Fibroblast of peridontal ligament (primary cell): ENCODE results near the gene NUP133.
"Not testable (repeated sequence)": the region's sequence is repeated elsewhere in the genome, so short reads cannot be mapped to it uniquely, and the experiment has no call there.

Experiments used
- DNase-seq: peaks from one replicate; pipeline ENCODE4 v3.0.0-alpha.2; 2010; ENCODE audit errors: extremely low read depth

The NUP133 gene

DNA sequence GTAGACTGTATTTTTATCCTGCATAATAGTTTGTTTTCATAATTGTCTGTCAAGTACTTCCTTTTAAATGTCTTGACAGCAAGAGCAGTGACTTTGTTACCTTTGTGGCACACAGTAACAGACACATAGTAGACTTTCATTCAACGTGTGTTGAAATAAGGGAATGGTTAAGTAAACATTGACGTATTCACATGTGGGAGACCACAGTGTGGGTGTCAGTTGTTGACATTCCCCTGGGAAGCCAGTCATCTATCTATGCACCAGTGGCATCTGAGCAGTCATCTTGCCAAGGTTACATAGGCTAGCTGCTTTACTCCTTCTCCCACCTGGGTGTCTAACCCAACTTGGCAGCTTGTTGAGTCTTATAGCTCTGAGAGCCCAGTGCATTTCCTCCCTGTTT is 1.4 kb upstream of the NUP133 start:
- DNase-seq: no peak

- DNase-seq: no peak
Observed at GRCh38 chr1:229508823-229509337, 739 bp upstream of the NUP133 start.

GRCh38 chr1:229507502-229507901 is 639 bp downstream of the NUP133 start:
- DNase-seq: peak; percentile 4

GRCh38 chr1:229506633-229507032 is 1.5 kb downstream of the NUP133 start:
- no peak for DNase-seq

DNA sequence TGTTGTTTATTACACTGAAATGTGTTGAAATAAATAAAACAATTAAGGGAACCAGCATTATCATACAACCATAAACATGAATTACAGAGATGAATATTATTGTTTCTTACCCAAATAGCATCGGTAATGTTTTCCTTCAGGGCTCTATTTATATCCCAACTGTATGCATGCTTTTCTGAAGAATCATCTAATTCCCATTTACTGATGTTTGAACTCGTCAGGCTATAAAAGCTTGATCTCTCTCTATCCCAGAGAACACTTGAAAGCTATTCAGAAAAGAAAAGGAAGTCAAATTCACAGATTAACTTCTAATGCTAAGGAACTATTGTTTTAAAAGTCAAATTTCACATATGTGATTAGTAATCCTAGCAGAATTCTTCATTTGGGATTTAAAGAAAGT is 12.4 kb downstream of the NUP133 start:
- DNase-seq: no peak

DNA sequence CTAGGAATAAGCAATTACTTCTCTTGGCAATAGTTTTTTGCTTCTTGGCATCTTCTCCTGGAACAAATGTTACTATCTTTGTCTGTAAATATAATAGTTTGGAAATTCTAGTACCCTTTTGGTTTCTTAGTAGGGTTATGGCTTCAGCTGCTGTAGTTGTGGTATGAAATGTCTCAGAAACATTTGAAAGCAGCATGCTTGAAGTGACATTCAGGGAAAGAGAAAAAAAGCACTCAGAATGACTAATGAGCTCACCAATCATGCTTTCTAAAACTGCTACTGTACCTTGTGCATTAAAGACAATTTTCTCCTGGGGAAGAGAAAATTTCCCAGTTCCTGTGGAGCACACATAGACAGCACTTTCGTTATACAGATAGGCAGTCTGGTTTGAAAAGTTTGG is 21.0 kb downstream of the NUP133 start:
- DNase-seq: no peak

DNA sequence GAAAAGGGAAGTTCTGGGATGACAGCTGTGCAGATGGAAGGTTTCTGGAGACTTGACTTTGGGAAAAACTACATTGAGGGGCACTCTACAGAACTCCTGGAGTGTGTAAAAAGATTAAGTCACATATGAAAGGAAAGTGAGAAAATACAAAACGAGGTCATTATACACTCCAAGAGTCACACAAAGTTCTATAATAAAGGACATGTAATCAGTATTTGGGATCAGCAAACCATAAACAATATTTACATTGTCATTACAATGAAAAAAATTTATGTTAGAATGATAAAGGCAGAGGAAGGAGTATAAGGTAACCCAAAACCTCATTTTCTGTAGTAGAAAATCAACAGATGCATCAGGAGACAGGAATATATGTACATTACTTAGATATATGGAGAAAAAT is 22.8 kb downstream of the NUP133 start:
- DNase-seq: no peak

- DNase-seq: no peak
Observed at GRCh38 chr1:229482511-229482910, 25.6 kb downstream of the NUP133 start.

DNA sequence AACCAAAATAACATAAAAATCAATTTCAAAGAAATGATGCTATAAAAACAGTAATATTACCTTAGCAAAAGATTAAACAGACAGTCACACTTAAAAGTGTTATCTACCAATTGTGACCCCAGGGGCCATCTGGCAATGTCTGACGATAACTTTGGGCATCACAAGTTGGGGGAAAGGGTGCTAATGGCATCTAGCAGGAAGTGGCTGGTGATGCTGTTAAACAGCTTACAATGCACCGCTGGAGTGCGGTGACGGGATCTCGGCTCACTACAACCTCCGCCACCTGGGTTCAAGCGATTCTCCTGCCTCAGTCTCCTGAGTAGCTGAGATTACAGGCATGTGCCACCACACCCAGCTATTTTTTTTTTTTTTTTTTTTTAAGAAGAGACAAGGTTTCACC is 27.6 kb downstream of the NUP133 start:
- DNase-seq: no peak

DNA sequence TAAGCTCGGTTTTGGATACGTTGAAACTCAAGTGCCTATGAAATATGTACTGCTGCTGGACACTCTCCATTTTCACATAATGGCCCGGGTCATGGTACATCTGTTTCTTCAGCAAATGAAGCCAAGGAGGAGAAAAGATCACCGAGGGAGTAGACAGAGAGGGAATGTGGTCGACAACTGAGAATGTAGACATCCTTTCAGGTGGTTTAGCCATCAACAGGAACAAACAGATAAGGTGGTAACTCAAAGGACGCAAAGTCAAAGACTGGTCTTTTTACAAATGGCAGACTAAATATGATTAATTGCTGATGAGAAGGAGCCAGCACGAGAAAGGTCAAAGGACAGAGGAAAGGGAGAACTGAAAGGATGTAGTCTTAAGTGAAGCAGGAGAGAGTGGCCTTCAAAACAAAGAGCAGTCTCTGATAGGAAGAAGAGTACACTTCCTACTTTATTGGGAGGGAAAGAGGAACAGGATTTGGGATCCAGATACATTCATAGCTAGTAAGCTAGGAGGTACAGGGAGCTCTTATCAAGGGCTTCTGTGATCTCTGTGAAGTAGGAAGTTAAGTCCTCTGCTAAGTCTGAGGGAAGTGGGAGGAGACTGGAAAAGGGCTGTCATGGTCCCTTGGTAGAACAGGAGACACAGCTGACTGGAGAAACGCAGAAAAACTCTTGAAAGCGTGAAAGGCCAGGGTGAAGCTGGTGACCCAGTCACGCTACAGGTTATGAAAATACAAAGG is 28.3 kb downstream of the NUP133 start:
- DNase-seq: no peak

GRCh38 chr1:229478852-229479251 is 29.3 kb downstream of the NUP133 start:
- DNase-seq: no peak

GRCh38 chr1:229475859-229476258 is 32.3 kb downstream of the NUP133 start:
- not testable (repeated sequence) for DNase-seq

GRCh38 chr1:229474509-229474908 is 33.6 kb downstream of the NUP133 start:
- DNase-seq: no peak

DNA sequence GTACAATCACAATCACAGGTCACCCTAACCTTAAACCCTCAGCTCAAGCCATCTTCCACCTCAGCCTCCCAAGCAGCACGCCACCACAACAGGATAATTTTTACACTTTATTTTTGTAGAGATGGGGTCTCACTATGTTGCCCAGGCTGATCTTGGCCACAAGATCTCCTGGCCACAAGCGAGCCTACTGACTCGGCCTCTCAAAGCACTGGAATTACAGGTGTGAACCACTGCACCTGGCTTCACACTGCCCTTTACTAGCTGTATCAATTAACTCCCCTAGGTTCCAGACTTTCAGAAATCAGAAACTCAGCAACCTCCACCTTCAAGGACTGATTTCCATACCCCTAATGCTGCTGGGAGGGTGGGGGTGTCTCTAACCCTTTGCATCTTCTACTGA is 37.0 kb downstream of the NUP133 start:
- no peak for DNase-seq

- DNase-seq: no peak
Observed at GRCh38 chr1:229470406-229471043, 37.6 kb downstream of the NUP133 start.

DNA sequence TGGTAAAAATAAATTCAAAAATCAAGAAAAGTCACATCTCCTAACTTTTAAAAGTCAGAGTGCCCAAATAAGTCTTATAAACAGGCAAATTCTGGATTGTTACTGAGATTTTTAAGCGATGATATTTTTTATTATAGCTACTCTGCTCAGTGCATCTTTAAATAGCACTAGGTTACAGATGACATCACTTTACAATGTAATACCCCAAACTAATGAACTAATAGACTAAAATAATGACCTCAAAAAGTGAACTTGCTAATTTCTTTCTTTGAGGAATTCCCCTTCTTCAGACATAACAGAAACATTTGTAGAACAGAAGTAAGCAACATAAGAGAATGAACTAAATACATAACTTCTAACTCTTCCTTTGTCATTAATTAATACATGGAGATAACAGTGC is 41.3 kb downstream of the NUP133 start:
- DNase-seq: no peak

GRCh38 chr1:229464672-229465071 is 43.5 kb downstream of the NUP133 start:
- no peak for DNase-seq

- no peak for DNase-seq
Observed at GRCh38 chr1:229461032-229461668, 47.0 kb downstream of the NUP133 start.

DNA sequence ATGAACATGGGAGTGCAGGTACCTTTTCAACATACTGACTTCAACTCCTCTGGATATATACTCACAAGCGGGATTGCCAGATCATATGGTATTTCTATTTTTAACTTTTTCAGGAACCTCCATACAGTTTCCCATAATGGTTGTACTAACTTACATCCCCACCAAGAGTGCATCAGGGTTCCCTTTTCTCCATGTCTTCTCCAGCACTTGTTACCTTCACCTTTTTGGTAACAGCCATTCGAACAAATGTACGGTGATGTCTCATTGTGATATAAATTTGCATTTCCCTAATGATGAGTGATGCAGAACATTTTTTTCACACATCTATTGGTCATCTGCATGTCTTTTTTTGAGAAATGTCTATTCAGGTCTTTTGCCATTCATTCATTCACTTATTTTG is 48.3 kb downstream of the NUP133 start:
- DNase-seq: no peak

GRCh38 chr1:229457436-229457835 is 50.7 kb downstream of the NUP133 start:
- DNase-seq: no peak

GRCh38 chr1:229456016-229456415 is 52.1 kb downstream of the NUP133 start:
- DNase-seq: no peak

GRCh38 chr1:229454056-229454455 is 54.1 kb downstream of the NUP133 start:
- DNase-seq: no peak
